Esophagus muscularis mucosa (tissue), 4 donors: ENCODE results near the gene HDAC4. TPM values are rescaled to one million over a fixed set of nuclear protein-coding genes. Genes with fewer than 3 reads are reported as not detected.

Source experiments
- DNase-seq: peaks from one replicate; pipeline ENCODE4 v3.0.0-alpha.2; 2017; ENCODE audit errors: extremely low spot score
- H3K27ac ChIP-seq, 4 donors: fragments of 200-600 bp; sonication (generic); replicated peaks in 1 of 4; 1 replicate in 3 of 4; 2 replicates in 1 of 4; pipeline ENCODE4 v1.5.1; 2016 to 2019; ENCODE audit warnings: mild to moderate bottlenecking in 1 of 4
- H3K27me3 ChIP-seq, 4 donors: fragments of 200-600 bp; sonication (generic); one replicate each; pipeline versions ENCODE4 v1.5.1 to v1.6.0; 2016 to 2019
- H3K36me3 ChIP-seq, 4 donors: fragments of 200-600 bp; sonication (generic); one replicate each; pipeline ENCODE4 v1.5.1; 2016 to 2019
- H3K4me1 ChIP-seq, 4 donors: fragments of 200-600 bp; sonication (generic); one replicate each; pipeline ENCODE4 v1.5.1; 2016 to 2019
- H3K4me3 ChIP-seq, 4 donors: fragments of 200-600 bp; sonication (generic); 1 replicate in 2 of 4; 2 replicates in 2 of 4; pipeline ENCODE4 v1.5.1; 2016 to 2019; ENCODE audit warnings: mild to moderate bottlenecking in 4 of 4, moderate library complexity in 1 of 4
- H3K9me3 ChIP-seq, 4 donors: fragments of 200-600 bp; sonication (generic); 1 replicate in 3 of 4; 2 replicates in 1 of 4; pipeline ENCODE4 v1.5.1; 2016 to 2019
- CTCF ChIP-seq, 3 experiments: fragments of 200-600 bp in 2 of 3; fragments of 450-650 bp in 1 of 3; sonication (generic) in 2 of 3; IDR thresholded peaks; one replicate each; pipeline ENCODE4 v1.5.1; 2017 to 2019; ENCODE audit warnings: antibody characterized with exemption in 3 of 3, mild to moderate bottlenecking in 2 of 3, moderate library complexity in 1 of 3
- EP300 ChIP-seq: sonication (generic); formaldehyde crosslinking; IDR thresholded peaks from one replicate; pipeline ENCODE4 v1.6.1; 2017; ENCODE audit warnings: antibody characterized with exemption
- POLR2A ChIP-seq: fragments of 450-650 bp; IDR thresholded peaks from one replicate; pipeline ENCODE4 v1.6.1; 2017; ENCODE audit warnings: antibody characterized with exemption, moderate library complexity, mild to moderate bottlenecking, low read depth
- POLR2AphosphoS5 ChIP-seq, 2 donors: sonication (generic); formaldehyde crosslinking; IDR thresholded peaks; one replicate each; pipeline ENCODE4 v1.6.1; 2017; ENCODE audit warnings: antibody characterized with exemption in 2 of 2
- WGBS: methylation state at CpG from one replicate; pipeline ENCODE4 v1.1.5; 2018; 5-methylcytosine and 5-hydroxymethylcytosine counted together
- intact Hi-C: fragments of 100-400 bp; cut with DNase I; formaldehyde crosslinking; loops from one replicate; pipeline ENCODE4 v1.15.1; 2023
- total RNA-seq, 4 donors: library from RNA; depleted of rRNA; stranded (reverse); fragments of >200 nt; gene quantifications; one replicate each; pipeline versions ENCODE4 v1.1.0 to v1.2.1, GENCODE V29; 2016

The HDAC4 gene
- total RNA-seq, 4 donors from 2014 or later = 59.4 to 119 (median 76.1) TPM

GRCh38 chr2:239289545-239289944 is 111.3 kb downstream of the HDAC4 start:
- H3K27ac ChIP-seq = peak overlapping the region; percentile 55 to 83 (median 80)
- H3K27me3 ChIP-seq = no peaks in the 10 kb centered on the region
- 66% methylated on average over 6 of the region's 6 CpGs for WGBS
- TF ChIP-seq POLR2A (no peak), EP300 (no peak), POLR2AphosphoS5 (IDR thresholded peaks at IDR 0.05) (no peak), CTCF (IDR thresholded peaks at IDR 0.05) (no peak)
- intact Hi-C loops = no loop called here
- no peaks in the 10 kb centered on the region for H3K9me3 ChIP-seq
- no peak for DNase-seq
- H3K36me3 ChIP-seq = no peaks in the 10 kb centered on the region
- H3K4me1 ChIP-seq = peaks cover 85 to 100% (median 99%) of the 10 kb centered on the region in 4 donors
- no peak overlapping the region for H3K4me3 ChIP-seq

DNA sequence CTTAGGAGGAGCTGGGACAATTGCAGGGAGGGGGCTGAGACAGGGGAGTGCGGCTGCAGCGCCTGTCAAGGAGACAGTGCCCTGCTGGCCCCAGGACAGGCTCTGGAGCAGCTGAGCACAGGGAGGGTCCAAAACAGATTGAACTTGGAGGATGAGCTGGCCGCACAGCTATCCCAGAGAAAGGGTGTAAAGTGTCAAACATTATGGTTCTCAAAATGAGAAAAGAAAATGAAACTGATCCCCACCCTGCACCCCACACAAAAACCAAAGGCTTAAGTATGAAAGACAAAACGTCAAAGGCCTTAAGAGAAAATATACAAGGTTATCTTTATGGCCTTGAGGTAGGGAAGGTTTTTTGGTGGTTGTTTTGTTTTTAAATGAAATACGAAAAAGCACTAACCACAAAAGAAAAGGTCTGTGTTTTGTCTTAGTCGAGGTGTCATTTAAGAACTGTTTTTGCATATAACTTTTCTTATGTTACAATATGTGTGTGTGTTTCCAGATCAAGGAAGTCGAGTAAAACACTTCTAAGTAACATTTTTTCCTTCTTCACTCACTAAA is 111.8 kb downstream of the HDAC4 start:
- Histone ChIP-seq H3K27ac (peak overlapping the region; percentile 55 to 83 (median 80)), H3K4me1 (peaks cover 87 to 100% (median 99%) of the 10 kb centered on the region in 4 donors)

DNA sequence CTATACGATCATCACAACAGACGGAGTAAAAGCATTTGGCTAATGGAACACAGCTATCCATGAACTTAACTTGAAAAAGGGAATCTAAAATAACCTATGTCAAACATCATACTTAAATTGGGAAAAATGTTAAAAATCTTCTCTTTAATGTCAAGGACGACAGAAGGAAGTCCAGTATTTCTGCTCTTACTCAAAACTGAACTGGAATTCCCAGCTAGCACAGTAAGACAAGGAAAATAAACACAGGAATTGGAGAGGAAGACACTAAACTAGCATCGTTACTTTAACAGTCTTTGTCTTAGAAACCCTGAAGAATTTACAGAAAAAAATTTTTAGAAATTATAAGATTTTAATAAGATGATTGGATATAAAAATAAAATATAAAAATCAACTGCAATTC is 112.6 kb downstream of the HDAC4 start:
- Histone ChIP-seq H3K4me1 (peaks cover 83 to 100% (median 99%) of the 10 kb centered on the region in 4 donors), H3K27me3 (no peaks in the 10 kb centered on the region), H3K4me3 (no peak overlapping the region), H3K36me3 (peaks cover 0 to under 1% (median 0%) of the 10 kb centered on the region in 4 donors), H3K9me3 (no peaks in the 10 kb centered on the region), H3K27ac (peak overlapping the region; percentile 55 to 83 (median 80))
- DNase-seq = no peak
- TF ChIP-seq POLR2AphosphoS5 (IDR thresholded peaks at IDR 0.05) (no peak), POLR2A (no peak), CTCF (IDR thresholded peaks at IDR 0.05) (no peak), EP300 (no peak)
- intact Hi-C loops = no loop called here
- WGBS = 34% methylated on average over 4 of the region's 4 CpGs

More for the DNA sequence above, 111.8 kb downstream of the HDAC4 start:
- no peaks in the 10 kb centered on the region for H3K27me3 ChIP-seq
- peak overlapping the region in 1 of 4 donors; percentile 1 for H3K4me3 ChIP-seq
- intact Hi-C loops = no loop called here
- no peaks in the 10 kb centered on the region for H3K9me3 ChIP-seq
- DNase-seq = no peak
- WGBS = 33% methylated on average over 7 of the region's 7 CpGs
- H3K36me3 ChIP-seq = no peaks in the 10 kb centered on the region
- TF ChIP-seq POLR2AphosphoS5 (IDR thresholded peaks at IDR 0.05) (peak in 1 of 2 donors; percentile 45), POLR2A (no peak)

DNA sequence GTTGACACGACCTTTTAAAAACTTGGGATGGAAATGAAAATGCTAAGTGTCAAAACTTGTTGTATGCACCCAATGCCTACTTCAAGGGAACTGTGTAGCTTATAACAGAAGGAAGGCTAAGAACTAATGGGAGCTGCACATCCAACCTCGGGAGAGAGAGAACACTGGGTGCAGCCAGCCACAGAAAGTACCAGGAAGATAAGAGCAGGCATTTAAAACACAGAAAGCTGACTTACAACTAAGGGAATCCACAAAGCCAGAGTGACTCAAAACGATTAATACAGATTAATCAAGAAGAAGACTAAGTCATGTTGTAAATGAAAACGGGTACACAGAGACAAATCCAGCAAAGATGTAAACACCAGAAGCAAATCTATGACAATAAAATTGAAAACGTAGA is 113.4 kb downstream of the HDAC4 start:
- H3K4me1 ChIP-seq = peaks cover 78 to 99% (median 97%) of the 10 kb centered on the region in 4 donors

More for the DNA sequence above, 113.4 kb downstream of the HDAC4 start:
- TF ChIP-seq POLR2A = no peak
- no peak for TF ChIP-seq EP300
- no peak for TF ChIP-seq POLR2AphosphoS5 (IDR thresholded peaks at IDR 0.05)
- TF ChIP-seq CTCF (IDR thresholded peaks at IDR 0.05) = no peak
- no peaks in the 10 kb centered on the region for H3K9me3 ChIP-seq
- 58% methylated on average over 5 of the region's 5 CpGs for WGBS
- no peak overlapping the region for H3K4me3 ChIP-seq
- H3K27ac ChIP-seq = peak overlapping the region; percentile 55 to 83 (median 80)
- intact Hi-C loops = no loop called here
- H3K27me3 ChIP-seq = no peaks in the 10 kb centered on the region
- H3K36me3 ChIP-seq = peaks cover 0 to 4% (median 0%) of the 10 kb centered on the region in 4 donors
- DNase-seq = no peak
